ENCODE data around the gene GRN.
"Not testable (repeated sequence)": the region's sequence is repeated elsewhere in the genome, so short reads cannot be mapped to it uniquely, and the experiment has no call there.

- not testable (repeated sequence) for TF ChIP-seq POLR2A, CTCF (IDR thresholded peaks at IDR 0.05)
Observed at GRCh38 chr17:44369414-44370023, 24.4 kb downstream of the GRN start.
